HG03097 (cell line): Measurements from ENCODE around the gene KIF3C.
A peak's percentile ranks its signal among the peaks of the same experiment; 100 is the strongest.

Experiments used
- ATAC-seq: cut with Tn5 transposase; IDR thresholded peaks from one replicate; pipeline ENCODE4 v1.9.1; 2021; ENCODE audit not compliant: unreplicated experiment, low FRiP score

KIF3C gene

DNA sequence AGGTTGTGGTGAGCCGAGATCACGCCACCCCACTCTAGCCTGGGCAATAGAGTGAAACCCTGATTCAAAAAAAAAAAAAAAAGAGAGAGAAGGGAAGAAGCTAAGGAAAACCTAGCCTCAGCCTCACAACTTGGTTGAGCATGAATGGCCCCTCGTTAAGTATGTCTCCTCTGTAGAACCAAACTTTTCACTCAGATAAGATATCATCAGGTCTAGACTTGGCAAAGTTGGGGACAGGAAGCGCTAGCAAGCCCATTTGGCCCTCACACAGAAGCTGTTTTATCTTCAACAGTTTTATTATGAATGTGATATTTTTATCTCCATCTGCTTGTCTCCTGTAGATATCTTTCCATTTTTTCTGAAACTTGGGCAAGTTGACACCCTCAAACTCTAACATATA lies 100.5 kb downstream of the KIF3C start:
- ATAC-seq, result no peak

GRCh38 chr2:25879133-25879730 lies 103.1 kb downstream of the KIF3C start:
- ATAC-seq, result no peak

- ATAC-seq, result peak; percentile 93
Measured at GRCh38 chr2:25878361-25879132, 103.8 kb downstream of the KIF3C start, which contains the start of gene ASXL2. TSS of gene ASXL2 (minus strand) at chr2:25878487. CDS start at chr2:25878222, 265 bp downstream.

- peak; percentile 35 for ATAC-seq
Measured at GRCh38 chr2:25877431-25878360, 104.6 kb downstream of the KIF3C start.
